Activated naive CD4-positive, alpha-beta T cell treated with anti-CD3 and anti-CD28 coated beads, Interleukin-2, amount 50 U/mL, for 72 hours (primary cell): ENCODE data around the gene BCAP31. TPM values are rescaled to one million over a fixed set of nuclear protein-coding genes. Genes with fewer than 3 reads are reported as not detected.
A peak's percentile ranks its signal among the peaks of the same experiment; 100 is the strongest.
"Not testable (repeated sequence)": the region's sequence is repeated elsewhere in the genome, so short reads cannot be mapped to it uniquely, and the experiment has no call there.

ENCODE experiments used
- ATAC-seq, 2 donors: fragments of 150-1000 bp; cut with Tn5 transposase; 2 replicates each; pipeline ENCODE4 v1.10.0; 2021; ENCODE audit warnings: mild to moderate bottlenecking in 2 of 2, moderate library complexity in 2 of 2
- DNase-seq, 2 donors: peaks; one replicate each; pipeline ENCODE4 v3.0.0; 2021 to 2022; ENCODE audit warnings: low spot score in 2 of 2
- H3K27ac Mint-ChIP-seq, 2 donors: one replicate each; pipeline ENCODE4 v1.8.0; 2022; ENCODE audit warnings: mild to moderate bottlenecking in 2 of 2, mixed read lengths in 2 of 2
- H3K36me3 Mint-ChIP-seq, 2 donors: one replicate each; pipeline ENCODE4 v1.8.0; 2022; ENCODE audit warnings: mixed read lengths in 2 of 2
- H3K9me3 Mint-ChIP-seq, 2 donors: one replicate each; pipeline ENCODE4 v1.8.0; 2022; ENCODE audit warnings: mixed read lengths in 2 of 2
- total RNA-seq, 2 donors: library from RNA; stranded (reverse); gene quantifications; one replicate each; pipeline ENCODE4 v1.2.3, GENCODE V29; 2022

The BCAP31 gene
- total RNA-seq, 2 donors from 2014 or later, result 67.4 to 92.7 TPM

- ATAC-seq, result no peak
- Mint-ChIP-seq H3K27ac (no peak overlapping the region), H3K36me3 (no peaks in the 10 kb centered on the region), H3K9me3 (no peaks in the 10 kb centered on the region)
- no peak for DNase-seq
These were observed 40.6 kb upstream of the BCAP31 start for GRCh38 chrX:153764786-153765137.

- Mint-ChIP-seq H3K9me3 (no peaks in the 10 kb centered on the region), H3K27ac (peak within 1 kb of the TSS in 1 of 2 donors; percentile 63), H3K36me3 (no peaks in the 10 kb centered on the region)
- DNase-seq, result peak; percentile 64 to 81
- peak; percentile 86 to 90 for ATAC-seq
These were observed 40.0 kb upstream of the BCAP31 start, which contains the start of gene PLXNB3 for GRCh38 chrX:153763989-153764755. Gene PLXNB3 (plus strand): TSS chrX:153764249. CDS start chrX:153765536, 1,287 bp downstream.

- ATAC-seq (no peak), DNase-seq (no peak)
- Mint-ChIP-seq H3K27ac (peak overlapping the region in 1 of 2 donors; percentile 63), H3K36me3 (no peaks in the 10 kb centered on the region), H3K9me3 (no peaks in the 10 kb centered on the region)
These were observed 39.2 kb upstream of the BCAP31 start for GRCh38 chrX:153763298-153763932.

- Mint-ChIP-seq H3K9me3 (no peaks in the 10 kb centered on the region), H3K27ac (no peak overlapping the region), H3K36me3 (no peaks in the 10 kb centered on the region)
- no peak for ATAC-seq
- no peak for DNase-seq
These were observed 38.5 kb upstream of the BCAP31 start for GRCh38 chrX:153762626-153763173.

- ATAC-seq (no peak), DNase-seq (no peak)
- Mint-ChIP-seq H3K27ac (no peak overlapping the region), H3K36me3 (no peaks in the 10 kb centered on the region), H3K9me3 (no peaks in the 10 kb centered on the region)
These were observed 37.7 kb upstream of the BCAP31 start for GRCh38 chrX:153761863-153762262.

GRCh38 chrX:153755136-153755535, 30.9 kb upstream of the BCAP31 start:
- no peaks in the 10 kb centered on the region for H3K36me3 Mint-ChIP-seq
- no peak for DNase-seq
- no peaks in the 10 kb centered on the region for H3K9me3 Mint-ChIP-seq
- no peak overlapping the region for H3K27ac Mint-ChIP-seq
- no peak for ATAC-seq

GRCh38 chrX:153750127-153750774, 26.1 kb upstream of the BCAP31 start:
- H3K27ac Mint-ChIP-seq, result no peak overlapping the region
- no peaks in the 10 kb centered on the region for H3K36me3 Mint-ChIP-seq
- DNase-seq (no peak), ATAC-seq (no peak)
- H3K9me3 Mint-ChIP-seq, result no peaks in the 10 kb centered on the region

GRCh38 chrX:153749017-153749416, 24.8 kb upstream of the BCAP31 start:
- H3K36me3 Mint-ChIP-seq, H3K27ac Mint-ChIP-seq, ATAC-seq, H3K9me3 Mint-ChIP-seq, DNase-seq: not testable (repeated sequence)

GRCh38 chrX:153746991-153747390, 22.8 kb upstream of the BCAP31 start:
- not testable (repeated sequence) for H3K27ac Mint-ChIP-seq

GRCh38 chrX:153746359-153746758, 22.2 kb upstream of the BCAP31 start:
- no peak for DNase-seq
- ATAC-seq, result no peak
- H3K27ac Mint-ChIP-seq, result no peak overlapping the region
- no peaks in the 10 kb centered on the region for H3K36me3 Mint-ChIP-seq
- H3K9me3 Mint-ChIP-seq, result no peaks in the 10 kb centered on the region

More at GRCh38 chrX:153746991-153747390, 22.8 kb upstream of the BCAP31 start:
- DNase-seq, H3K9me3 Mint-ChIP-seq, ATAC-seq, H3K36me3 Mint-ChIP-seq: not testable (repeated sequence)

- H3K27ac Mint-ChIP-seq, H3K9me3 Mint-ChIP-seq, H3K36me3 Mint-ChIP-seq, ATAC-seq, DNase-seq: not testable (repeated sequence)
These were observed 20.9 kb upstream of the BCAP31 start for GRCh38 chrX:153745067-153745433.

GRCh38 chrX:153744210-153745066, 20.3 kb upstream of the BCAP31 start:
- no peaks in the 10 kb centered on the region for H3K9me3 Mint-ChIP-seq
- no peak for DNase-seq
- H3K36me3 Mint-ChIP-seq, result no peaks in the 10 kb centered on the region
- H3K27ac Mint-ChIP-seq, result no peak overlapping the region
- ATAC-seq, result no peak

- H3K27ac Mint-ChIP-seq, ATAC-seq, H3K9me3 Mint-ChIP-seq, DNase-seq, H3K36me3 Mint-ChIP-seq: not testable (repeated sequence)
These were observed 19.5 kb upstream of the BCAP31 start for GRCh38 chrX:153743468-153744209.

GRCh38 chrX:153742796-153743467, 18.7 kb upstream of the BCAP31 start:
- DNase-seq, H3K9me3 Mint-ChIP-seq, H3K27ac Mint-ChIP-seq, H3K36me3 Mint-ChIP-seq, ATAC-seq: not testable (repeated sequence)

- not testable (repeated sequence) for H3K9me3 Mint-ChIP-seq, H3K36me3 Mint-ChIP-seq, DNase-seq, H3K27ac Mint-ChIP-seq, ATAC-seq
These were observed 17.9 kb upstream of the BCAP31 start for GRCh38 chrX:153742111-153742510.
